Upper lobe of left lung (tissue), 6 donors: ENCODE measurements around the gene TMEM203. TPM values are rescaled to one million over a fixed set of nuclear protein-coding genes. Genes with fewer than 3 reads are reported as not detected.

Experiments used
- ATAC-seq, 2 donors: fragments of 200-7000 bp; cut with Tn5 transposase; one replicate each; pipeline ENCODE4 v1.9.1; 2022; ENCODE audit warnings: mild to moderate bottlenecking in 2 of 2, moderate library complexity in 2 of 2; ENCODE audit not compliant: low FRiP score in 2 of 2
- DNase-seq, 2 donors: peaks; one replicate each; pipeline ENCODE4 v3.0.0-alpha.2; 2019 to 2020
- H3K27ac ChIP-seq, 4 donors: fragments of 200-600 bp; sonication (generic); one replicate each; pipeline ENCODE4 v1.5.1; 2016 to 2019
- H3K27me3 ChIP-seq, 4 donors: fragments of 200-600 bp; sonication (generic); one replicate each; pipeline ENCODE4 v1.5.1; 2017 to 2019
- H3K36me3 ChIP-seq, 4 donors: fragments of 200-600 bp; sonication (generic); one replicate each; pipeline ENCODE4 v1.5.1; 2016 to 2019
- H3K4me1 ChIP-seq, 4 donors: fragments of 200-600 bp; sonication (generic); one replicate each; pipeline ENCODE4 v1.5.1; 2018 to 2019
- H3K4me3 ChIP-seq, 4 donors: fragments of 200-600 bp; sonication (generic); one replicate each; pipeline ENCODE4 v1.5.1; 2017 to 2019; ENCODE audit warnings: mild to moderate bottlenecking in 2 of 4, moderate library complexity in 1 of 4
- H3K9me3 ChIP-seq, 4 donors: fragments of 200-600 bp; sonication (generic); one replicate each; pipeline ENCODE4 v1.5.1; 2018 to 2019
- EP300 ChIP-seq, 4 donors: sonication (generic); formaldehyde crosslinking; IDR thresholded peaks; one replicate each; pipeline ENCODE4 v1.5.1; 2017; ENCODE audit warnings: antibody characterized with exemption in 4 of 4, control low read depth in 2 of 4
- POLR2A ChIP-seq, 4 donors: fragments of 450-650 bp; IDR thresholded peaks; one replicate each; pipeline ENCODE4 v1.5.1; 2016 to 2017; ENCODE audit warnings: antibody characterized with exemption in 4 of 4, mild to moderate bottlenecking in 2 of 4
- POLR2AphosphoS5 ChIP-seq, 2 donors: sonication (generic); formaldehyde crosslinking; IDR thresholded peaks; one replicate each; pipeline ENCODE4 v1.5.1; 2017; ENCODE audit warnings: antibody characterized with exemption in 2 of 2
- WGBS, 2 donors: methylation state at CpG; one replicate each; pipeline ENCODE4 v1.1.5; 2017 to 2018; 5-methylcytosine and 5-hydroxymethylcytosine counted together
- total RNA-seq, 6 donors: library from RNA; depleted of rRNA in 4 of 6; stranded (reverse); fragments of >200 nt in 4 of 6; gene quantifications; one replicate each; pipeline versions ENCODE4 v1.1.0 to v1.2.1, GENCODE V29; 2016 to 2021
- TF ChIP-seq, protein P1 (sequence below), 6 experiments: fragments of 450-650 bp in 4 of 6; fragments of 200-600 bp in 2 of 6; sonication (generic) in 2 of 6; IDR thresholded peaks; one replicate each; pipeline ENCODE4 v1.5.1; 2016 to 2019; ENCODE audit warnings: antibody characterized with exemption in 6 of 6
- donor health status: DM: no; HTN: no; CAD: no; lungs with moderate emphysema.
- donor health status: DM: no; HTN: yes; CAD: no; lungs with severe emphysema.

The TMEM203 gene
- total RNA-seq, 6 donors from 2014 or later: 17.8 to 35.5 (median 31.1) TPM

DNA sequence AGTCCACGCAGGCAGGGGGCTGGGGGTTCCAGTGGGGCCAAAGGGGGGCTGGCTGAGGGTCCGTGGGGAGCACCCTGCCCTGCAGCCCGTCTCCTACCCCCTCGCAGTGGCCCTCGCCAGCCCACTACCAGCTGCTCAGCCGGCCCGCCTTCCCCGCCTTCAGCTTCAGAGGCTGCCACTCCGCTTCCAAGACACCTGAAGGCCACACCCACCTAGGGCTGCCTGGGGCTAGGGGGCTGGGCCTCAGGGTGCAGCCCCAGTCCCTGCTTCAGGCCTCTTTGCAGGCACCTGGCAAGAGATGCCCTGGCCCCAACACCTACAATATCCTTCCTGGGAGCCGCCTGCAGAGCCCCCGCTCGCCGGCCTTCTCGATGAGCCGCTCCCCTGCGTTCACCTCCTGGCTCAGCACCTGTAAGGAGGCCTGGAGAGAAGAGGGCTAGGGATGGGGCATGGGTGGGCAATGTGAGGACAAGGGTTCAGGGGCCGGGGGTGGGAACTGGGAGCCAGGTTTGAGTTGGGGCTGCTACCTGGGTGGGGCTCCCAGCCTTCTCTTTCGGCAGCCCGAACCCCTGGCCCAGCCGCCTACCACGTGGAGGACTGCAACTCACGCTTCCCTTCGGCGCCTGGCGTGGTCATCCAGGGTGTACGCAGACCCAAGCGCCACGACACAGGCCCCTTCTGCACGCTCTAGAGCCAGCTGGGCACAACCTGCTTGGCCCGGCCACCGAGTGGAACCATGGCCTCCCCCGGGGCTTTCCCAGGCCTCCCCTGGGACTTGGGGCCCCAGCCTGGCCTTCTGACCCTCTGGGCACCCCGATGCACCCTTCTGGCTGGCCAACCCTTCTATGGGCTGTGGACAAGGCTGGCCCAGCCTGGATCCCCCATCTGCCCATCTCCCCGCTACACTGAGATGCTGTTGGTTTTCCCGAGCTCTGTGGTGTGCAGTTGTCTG, 47.4 kb upstream of the TMEM203 start:
- Histone ChIP-seq H3K4me1 (peaks cover 23 to 34% (median 25%) of the 10 kb centered on the region in 4 donors), H3K36me3 (peaks cover 0 to 14% (median 9%) of the 10 kb centered on the region in 4 donors), H3K9me3 (no peaks in the 10 kb centered on the region), H3K27ac (no peak overlapping the region), H3K27me3 (no peaks in the 10 kb centered on the region), H3K4me3 (no peak overlapping the region)
- TF ChIP-seq, protein P1, sequence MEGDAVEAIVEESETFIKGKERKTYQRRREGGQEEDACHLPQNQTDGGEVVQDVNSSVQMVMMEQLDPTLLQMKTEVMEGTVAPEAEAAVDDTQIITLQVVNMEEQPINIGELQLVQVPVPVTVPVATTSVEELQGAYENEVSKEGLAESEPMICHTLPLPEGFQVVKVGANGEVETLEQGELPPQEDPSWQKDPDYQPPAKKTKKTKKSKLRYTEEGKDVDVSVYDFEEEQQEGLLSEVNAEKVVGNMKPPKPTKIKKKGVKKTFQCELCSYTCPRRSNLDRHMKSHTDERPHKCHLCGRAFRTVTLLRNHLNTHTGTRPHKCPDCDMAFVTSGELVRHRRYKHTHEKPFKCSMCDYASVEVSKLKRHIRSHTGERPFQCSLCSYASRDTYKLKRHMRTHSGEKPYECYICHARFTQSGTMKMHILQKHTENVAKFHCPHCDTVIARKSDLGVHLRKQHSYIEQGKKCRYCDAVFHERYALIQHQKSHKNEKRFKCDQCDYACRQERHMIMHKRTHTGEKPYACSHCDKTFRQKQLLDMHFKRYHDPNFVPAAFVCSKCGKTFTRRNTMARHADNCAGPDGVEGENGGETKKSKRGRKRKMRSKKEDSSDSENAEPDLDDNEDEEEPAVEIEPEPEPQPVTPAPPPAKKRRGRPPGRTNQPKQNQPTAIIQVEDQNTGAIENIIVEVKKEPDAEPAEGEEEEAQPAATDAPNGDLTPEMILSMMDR (IDR thresholded peaks at IDR 0.05): no peak
- TF ChIP-seq EP300 (IDR thresholded peaks at IDR 0.05): no peak
- TF ChIP-seq POLR2A (IDR thresholded peaks at IDR 0.05): no peak
- TF ChIP-seq POLR2AphosphoS5 (IDR thresholded peaks at IDR 0.05): no peak
- 91 to 98% methylated on average over 17 to 33 of the region's 35 CpGs for WGBS, 2 donors
- ATAC-seq (no peak), DNase-seq (peak in 1 of 2 donors; percentile 80)

- H3K9me3 ChIP-seq: no peaks in the 10 kb centered on the region
- H3K27me3 ChIP-seq: no peaks in the 10 kb centered on the region
- TF ChIP-seq POLR2A (IDR thresholded peaks at IDR 0.05): no peak
- no peak for TF ChIP-seq EP300 (IDR thresholded peaks at IDR 0.05)
- no peak overlapping the region for H3K27ac ChIP-seq
- no peak overlapping the region for H3K4me3 ChIP-seq
- peaks cover 18 to 35% (median 24%) of the 10 kb centered on the region in 4 donors for H3K4me1 ChIP-seq
- peak in 1 of 2 donors; percentile 74 for DNase-seq
- 88 to 92% methylated on average over 11 to 22 of the region's 22 CpGs for WGBS, 2 donors
- ATAC-seq: no peak
- H3K36me3 ChIP-seq: peaks cover 0 to 5% (median 3%) of the 10 kb centered on the region in 4 donors
Measured at GRCh38 chr9:137251490-137252268, 46.2 kb upstream of the TMEM203 start.

- TF ChIP-seq POLR2A (IDR thresholded peaks at IDR 0.05) (no peak), POLR2AphosphoS5 (IDR thresholded peaks at IDR 0.05) (no peak), EP300 (IDR thresholded peaks at IDR 0.05) (no peak)
- TF ChIP-seq, protein P1 (IDR thresholded peaks at IDR 0.05): no peak
- H3K4me3 ChIP-seq: no peak within 1 kb of the TSS
- DNase-seq (no peak), ATAC-seq (no peak)
- no peaks in the 10 kb centered on the region for H3K36me3 ChIP-seq
- H3K27ac ChIP-seq: no peak within 1 kb of the TSS
- WGBS, 2 donors: 83 to 86% methylated on average over 3 to 4 of the region's 4 CpGs
- no peaks in the 10 kb centered on the region for H3K9me3 ChIP-seq
- no peaks in the 10 kb centered on the region for H3K27me3 ChIP-seq
- H3K4me1 ChIP-seq: peaks cover 12 to 29% (median 18%) of the 10 kb centered on the region in 4 donors
Measured at GRCh38 chr9:137251194-137251461, 45.7 kb upstream of the TMEM203 start, which contains the start of gene STPG3. Gene STPG3, plus strand, starts transcription at chr9:137251286. Its CDS starts 1 bp downstream, at chr9:137251287.

GRCh38 chr9:137250329-137251193, 45.1 kb upstream of the TMEM203 start:
- TF ChIP-seq EP300 (IDR thresholded peaks at IDR 0.05) (no peak), POLR2AphosphoS5 (IDR thresholded peaks at IDR 0.05) (no peak), POLR2A (IDR thresholded peaks at IDR 0.05) (no peak)
- TF ChIP-seq, protein P1 (IDR thresholded peaks at IDR 0.05): no peak
- no peaks in the 10 kb centered on the region for H3K36me3 ChIP-seq
- no peaks in the 10 kb centered on the region for H3K27me3 ChIP-seq
- H3K27ac ChIP-seq: no peak overlapping the region
- H3K4me1 ChIP-seq: peaks cover 8 to 24% (median 13%) of the 10 kb centered on the region in 4 donors
- ATAC-seq (no peak), DNase-seq (peak in 1 of 2 donors; percentile 66)
- H3K4me3 ChIP-seq: no peak overlapping the region
- WGBS, 2 donors: 60 to 85% methylated on average over 2 to 15 of the region's 18 CpGs
- no peaks in the 10 kb centered on the region for H3K9me3 ChIP-seq
